SK-N-SH treated with all-trans-retinoic acid at 6 μM for 48 hours (cell line): ENCODE data around the gene POLR2C.

ENCODE experiments used
- ESRRG ChIP-seq: fragments of 250-450 bp; sonication (Bioruptor Pico); IDR thresholded peaks from 2 replicates; pipeline ENCODE4 v1.6.1; 2021; ENCODE audit warnings: mild to moderate bottlenecking
- SNAI2 ChIP-seq: fragments of 250-450 bp; sonication (Bioruptor Pico); IDR thresholded peaks from 2 replicates; pipeline ENCODE4 v1.5.0; 2020; ENCODE audit warnings: mild to moderate bottlenecking, moderate library complexity
- ZFP3 ChIP-seq: fragments of 250-450 bp; sonication (Bioruptor Pico); IDR thresholded peaks from 2 replicates; pipeline ENCODE4 v1.5.0; 2020; ENCODE audit warnings: mild to moderate bottlenecking, moderate library complexity
- ZNF70 ChIP-seq: fragments of 450-650 bp; formaldehyde crosslinking; IDR thresholded peaks from 2 replicates; pipeline ENCODE4 v1.5.0; 2020; ENCODE audit warnings: mild to moderate bottlenecking, moderate library complexity

DNA sequence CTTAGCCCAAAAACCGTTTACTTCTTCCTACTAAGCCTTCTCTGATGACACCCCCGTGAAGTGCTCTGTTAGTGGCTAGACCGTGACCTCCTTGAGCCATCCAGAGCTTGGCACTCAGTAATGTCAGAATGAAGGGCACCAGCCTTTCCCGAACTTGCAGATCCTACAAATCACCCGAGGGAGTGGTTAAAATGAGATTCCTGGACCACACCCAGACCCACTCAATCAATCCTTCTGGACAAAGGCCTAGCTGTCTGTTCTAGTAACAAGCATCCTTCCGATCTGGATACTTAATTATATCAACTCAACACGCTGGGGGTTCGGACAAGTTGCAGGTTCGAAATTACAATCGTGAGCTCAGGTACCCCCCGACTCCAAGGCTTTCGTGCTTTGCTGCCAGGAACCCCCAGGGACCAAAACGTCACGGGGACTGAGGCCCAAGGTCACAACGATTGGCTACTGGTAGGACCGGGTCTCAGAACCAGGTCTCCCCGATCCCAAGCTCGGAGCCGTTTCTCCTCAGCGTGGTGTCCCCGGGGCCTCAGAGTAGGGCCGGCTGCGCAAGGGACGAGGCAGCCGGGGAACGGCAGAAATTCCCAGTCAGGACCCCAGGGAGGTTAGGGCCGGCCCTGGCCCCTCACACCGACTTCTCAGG, 15.8 kb upstream of the POLR2C start:
- TF ChIP-seq ZFP3 (CRISPR knock-in tag) (no peak), ESRRG (CRISPR knock-in tag) (0 out of 2 replicates have a peak, but pooled peaks have one; percentile 33), SNAI2 (no peak), ZNF70 (CRISPR knock-in tag) (no peak)
